Natural killer cell (primary cell): ENCODE results near the gene ENPP4. TPM values are rescaled to one million over a fixed set of nuclear protein-coding genes. Genes with fewer than 3 reads are reported as not detected.
A peak's percentile ranks its signal among the peaks of the same experiment; 100 is the strongest.

Experiments
- ATAC-seq, 3 donors: fragments of 150-1000 bp in 2 of 3; fragments of 200-7000 bp in 1 of 3; cut with Tn5 transposase; 1 replicate in 1 of 3; 2 replicates in 2 of 3; pipeline ENCODE4 v1.10.0; 2021; ENCODE audit warnings: mild to moderate bottlenecking in 2 of 3, moderate library complexity in 2 of 3
- DNase-seq, 2 donors: peaks; one replicate each; pipeline versions ENCODE4 v3.0.0 to v3.0.0-alpha.2; 2013 to 2021; ENCODE audit warnings: mixed read lengths in 1 of 2
- H3K27ac ChIP-seq: one replicate; pipeline ENCODE4 v1.5.1; 2013; ENCODE audit warnings: mild to moderate bottlenecking, low read length
- H3K27me3 ChIP-seq: one replicate; pipeline ENCODE4 v1.6.1; 2013; ENCODE audit warnings: low read length; ENCODE audit not compliant: control insufficient read depth, insufficient read depth
- H3K36me3 ChIP-seq: one replicate; pipeline ENCODE4 v1.6.1; 2013; ENCODE audit warnings: low read length; ENCODE audit not compliant: control insufficient read depth, insufficient read depth
- H3K4me1 ChIP-seq: one replicate; pipeline ENCODE4 v1.6.1; 2013; ENCODE audit warnings: low read length; ENCODE audit not compliant: control insufficient read depth, insufficient read depth
- H3K4me3 ChIP-seq: one replicate; pipeline ENCODE4 v1.5.1; 2013; ENCODE audit warnings: low read length
- H3K9me3 ChIP-seq: one replicate; pipeline ENCODE4 v1.6.1; 2013; ENCODE audit warnings: low read length; ENCODE audit not compliant: control insufficient read depth, insufficient read depth
- H3K27ac Mint-ChIP-seq, 2 donors: one replicate each; pipeline ENCODE4 v1.8.0; 2022; ENCODE audit warnings: mild to moderate bottlenecking in 2 of 2, mixed read lengths in 2 of 2, moderate library complexity in 1 of 2
- H3K27me3 Mint-ChIP-seq, 2 donors: one replicate each; pipeline ENCODE4 v1.8.0; 2022; ENCODE audit warnings: low read depth in 2 of 2, mixed read lengths in 2 of 2
- H3K36me3 Mint-ChIP-seq: one replicate; pipeline ENCODE4 v1.8.0; 2022; ENCODE audit warnings: mixed read lengths
- H3K4me1 Mint-ChIP-seq, 2 donors: one replicate each; pipeline ENCODE4 v1.8.0; 2022; ENCODE audit warnings: mixed read lengths in 2 of 2
- H3K4me3 Mint-ChIP-seq: one replicate; pipeline ENCODE4 v1.8.0; 2022; ENCODE audit warnings: mild to moderate bottlenecking, moderate library complexity, mixed read lengths
- H3K9me3 Mint-ChIP-seq, 2 donors: one replicate each; pipeline ENCODE4 v1.8.0; 2022; ENCODE audit warnings: mixed read lengths in 2 of 2
- WGBS: methylation state at CpG from one replicate; pipeline ENCODE4 v1.1.7; 2013; ENCODE audit warnings: missing lambda C conversion rate; ENCODE audit not compliant: insufficient coverage; 5-methylcytosine and 5-hydroxymethylcytosine counted together
- intact Hi-C: fragments of 100-400 bp; cut with micrococcal nuclease; formaldehyde crosslinking; loops from one replicate; pipeline ENCODE4 v1.14.2; 2022
- total RNA-seq, 4 donors: library from RNA; stranded (reverse); fragments of 120-200 nt in 1 of 4; gene quantifications; one replicate each; pipeline versions ENCODE4 v1.2.3 to v1.2.4, GENCODE V29; 2013 to 2022
- TF ChIP-seq, protein P1 (sequence below): fragments of 200-600 bp; IDR thresholded peaks from one replicate; pipeline ENCODE4 v1.8.0; 2022; ENCODE audit warnings: antibody characterized with exemption

Gene ENPP4
- total RNA-seq, 3 donors from 2014 or later (not counting 1 experiment from before 2014, with no cell fraction given) = 25.0 to 45.0 (median 26.6) TPM

DNA sequence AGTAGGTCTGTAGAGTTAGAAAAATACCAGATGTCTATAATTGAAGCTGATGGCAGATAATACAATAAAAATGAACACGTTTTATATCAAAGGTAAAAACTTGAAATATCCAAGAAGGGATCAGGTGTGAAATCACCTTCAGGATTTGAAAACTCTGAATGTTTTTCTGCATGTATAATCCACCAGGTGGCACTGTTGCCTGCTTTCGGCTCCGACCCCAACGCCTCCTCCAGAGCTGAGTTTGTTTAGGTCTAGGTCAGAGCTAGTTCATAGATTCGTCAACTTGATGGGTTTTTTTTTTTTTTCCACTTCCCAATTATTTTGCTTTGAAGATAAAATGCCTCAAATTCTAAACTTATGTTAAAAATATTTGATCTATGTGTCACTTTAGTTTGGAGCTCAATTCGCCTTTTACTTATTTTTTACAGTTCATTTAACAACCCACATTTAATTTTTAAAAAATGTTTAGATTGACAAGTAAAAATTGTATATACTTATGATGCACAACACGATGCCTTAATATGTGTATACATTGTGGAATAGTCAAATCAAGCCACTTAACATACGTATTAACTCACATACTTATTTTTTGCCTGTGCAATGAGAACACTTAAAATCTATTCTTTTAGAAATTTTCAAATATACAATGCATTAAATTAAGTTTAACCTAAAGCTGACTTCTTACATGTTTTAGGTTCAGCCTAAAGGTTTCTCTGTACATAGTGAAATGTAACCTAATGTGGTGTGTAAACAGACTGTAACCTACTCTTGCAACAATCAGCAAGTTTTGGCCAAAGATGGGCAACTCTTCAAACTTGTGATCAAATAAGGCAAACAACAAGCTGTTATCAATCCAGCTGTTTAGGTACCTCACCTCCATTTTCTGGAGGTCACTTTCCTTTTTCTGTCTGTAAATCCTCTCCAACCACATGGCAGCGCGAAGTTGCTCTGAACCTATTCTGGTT lies 39.4 kb upstream of the ENPP4 start:
- WGBS = 67% methylated on average over 3 of the region's 10 CpGs
- peak; percentile 33 to 80 for DNase-seq

DNA sequence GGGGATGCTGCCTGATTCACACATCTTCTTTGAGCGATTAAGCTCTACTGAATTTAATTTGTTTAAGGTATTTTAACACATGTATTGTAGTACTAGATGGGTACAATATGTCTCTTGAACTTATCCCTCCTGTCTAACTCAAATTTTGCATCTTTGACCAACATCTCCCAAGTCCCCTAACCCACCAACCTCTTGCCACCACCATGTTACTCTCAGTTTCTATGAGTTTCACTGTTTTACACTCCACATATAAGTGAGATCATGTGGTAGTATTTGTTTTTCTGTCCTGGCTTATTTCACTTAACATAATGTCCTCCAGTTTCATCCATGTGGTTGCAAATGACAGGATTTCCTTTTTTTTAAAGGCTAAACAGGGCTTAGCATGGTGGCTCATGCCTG lies 38.7 kb upstream of the ENPP4 start:
- H3K27ac Mint-ChIP-seq = no peak overlapping the region

More for the DNA sequence above, 39.4 kb upstream of the ENPP4 start:
- H3K4me3 Mint-ChIP-seq = no peak overlapping the region
- Histone ChIP-seq H3K27ac (no peak overlapping the region), H3K4me3 (no peak overlapping the region), H3K4me1 (peaks cover 2% of the 10 kb centered on the region), H3K27me3 (peaks cover 2% of the 10 kb centered on the region), H3K36me3 (no peaks in the 10 kb centered on the region), H3K9me3 (peaks cover 10% of the 10 kb centered on the region)
- peaks cover 13% of the 10 kb centered on the region for H3K36me3 Mint-ChIP-seq
- peaks cover 6 to 8% of the 10 kb centered on the region in 2 donors for H3K27me3 Mint-ChIP-seq
- H3K9me3 Mint-ChIP-seq = peaks cover 2 to 7% of the 10 kb centered on the region in 2 donors
- peaks cover 5 to 16% of the 10 kb centered on the region in 2 donors for H3K4me1 Mint-ChIP-seq
- intact Hi-C loops = loop anchor here (1.0 to 5.0 kb wide), 5 partner anchors 117 to 536 kb away; partner anchors contain the start of gene RCAN2
- peak; percentile 65 to 77 (median 72) for ATAC-seq
- TF ChIP-seq, protein P1, sequence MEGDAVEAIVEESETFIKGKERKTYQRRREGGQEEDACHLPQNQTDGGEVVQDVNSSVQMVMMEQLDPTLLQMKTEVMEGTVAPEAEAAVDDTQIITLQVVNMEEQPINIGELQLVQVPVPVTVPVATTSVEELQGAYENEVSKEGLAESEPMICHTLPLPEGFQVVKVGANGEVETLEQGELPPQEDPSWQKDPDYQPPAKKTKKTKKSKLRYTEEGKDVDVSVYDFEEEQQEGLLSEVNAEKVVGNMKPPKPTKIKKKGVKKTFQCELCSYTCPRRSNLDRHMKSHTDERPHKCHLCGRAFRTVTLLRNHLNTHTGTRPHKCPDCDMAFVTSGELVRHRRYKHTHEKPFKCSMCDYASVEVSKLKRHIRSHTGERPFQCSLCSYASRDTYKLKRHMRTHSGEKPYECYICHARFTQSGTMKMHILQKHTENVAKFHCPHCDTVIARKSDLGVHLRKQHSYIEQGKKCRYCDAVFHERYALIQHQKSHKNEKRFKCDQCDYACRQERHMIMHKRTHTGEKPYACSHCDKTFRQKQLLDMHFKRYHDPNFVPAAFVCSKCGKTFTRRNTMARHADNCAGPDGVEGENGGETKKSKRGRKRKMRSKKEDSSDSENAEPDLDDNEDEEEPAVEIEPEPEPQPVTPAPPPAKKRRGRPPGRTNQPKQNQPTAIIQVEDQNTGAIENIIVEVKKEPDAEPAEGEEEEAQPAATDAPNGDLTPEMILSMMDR = peak; percentile 96
- H3K27ac Mint-ChIP-seq = no peak overlapping the region

DNA sequence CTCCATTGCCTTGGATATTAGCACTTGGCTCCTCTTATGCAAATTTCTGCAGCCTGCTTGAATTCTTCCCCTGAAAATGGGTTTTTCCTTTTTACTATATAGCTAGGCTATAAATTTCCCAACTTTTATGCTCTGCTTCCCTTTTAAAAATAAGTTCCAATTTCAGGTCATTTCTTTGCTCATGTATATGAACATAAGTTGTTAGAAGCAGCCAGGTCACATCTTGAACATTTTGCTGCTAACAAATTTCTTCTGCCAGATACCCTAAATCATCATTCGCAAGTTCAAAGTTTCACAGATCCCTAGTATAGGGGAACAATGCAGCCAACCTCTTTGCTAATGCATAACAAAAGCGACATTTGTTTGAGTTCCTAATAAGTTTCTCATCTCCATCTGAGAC lies 34.5 kb upstream of the ENPP4 start:
- H3K27ac ChIP-seq = no peak overlapping the region
- H3K9me3 ChIP-seq = peaks cover 15% of the 10 kb centered on the region
- H3K27ac Mint-ChIP-seq = peak overlapping the region in 1 of 2 donors; percentile 15
- intact Hi-C loops = no loop called here
- H3K36me3 Mint-ChIP-seq = peaks cover 32% of the 10 kb centered on the region
- peaks cover 0 to 3% of the 10 kb centered on the region in 2 donors for H3K27me3 Mint-ChIP-seq
- H3K4me3 ChIP-seq = no peak overlapping the region
- no peak for ATAC-seq
- H3K36me3 ChIP-seq = peaks cover 6% of the 10 kb centered on the region
- peaks cover under 1% of the 10 kb centered on the region for H3K4me1 ChIP-seq
- no peaks in the 10 kb centered on the region for H3K27me3 ChIP-seq
- H3K4me3 Mint-ChIP-seq = no peak overlapping the region
- peaks cover 3 to 13% of the 10 kb centered on the region in 2 donors for H3K9me3 Mint-ChIP-seq
- TF ChIP-seq, protein P1 = no peak
- WGBS = 95% methylated on average over 2 of the region's 2 CpGs
- peaks cover 5 to 16% of the 10 kb centered on the region in 2 donors for H3K4me1 Mint-ChIP-seq
- no peak for DNase-seq

More for the DNA sequence above, 38.7 kb upstream of the ENPP4 start:
- Histone ChIP-seq H3K27me3 (peaks cover 2% of the 10 kb centered on the region), H3K9me3 (peaks cover 14% of the 10 kb centered on the region), H3K4me1 (peaks cover 2% of the 10 kb centered on the region), H3K36me3 (no peaks in the 10 kb centered on the region), H3K27ac (no peak overlapping the region), H3K4me3 (no peak overlapping the region)
- Mint-ChIP-seq H3K27me3 (peaks cover 6 to 8% of the 10 kb centered on the region in 2 donors), H3K4me3 (no peak overlapping the region), H3K9me3 (peaks cover 3 to 13% of the 10 kb centered on the region in 2 donors), H3K4me1 (peaks cover 5 to 16% of the 10 kb centered on the region in 2 donors), H3K36me3 (peaks cover 19% of the 10 kb centered on the region)
- intact Hi-C loops = loop anchor here (5.0 kb wide), 1 partner anchor 116 kb away; no protein-coding TSS in a partner anchor
- WGBS = no CpG with 5 or more reads among the region's 1 CpG
- TF ChIP-seq, protein P1 = no peak
- DNase-seq (no peak), ATAC-seq (no peak)
